HEK293T (cell line): ENCODE measurements around the gene HIVEP3.

Source experiments
- ARNT ChIP-seq: fragments of 450-650 bp; IDR thresholded peaks from 2 replicates; pipeline ENCODE4 v1.6.1; 2017; ENCODE audit warnings: mild to moderate bottlenecking
- CTBP1 ChIP-seq: fragments of 450-650 bp; IDR thresholded peaks from 2 replicates; pipeline ENCODE4 v1.6.1; 2016; ENCODE audit warnings: borderline replicate concordance
- FOXA1 ChIP-seq: fragments of 450-650 bp; IDR thresholded peaks from 2 replicates; pipeline ENCODE4 v1.6.1; 2016; ENCODE audit warnings: mild to moderate bottlenecking
- SUZ12 ChIP-seq: fragments of 450-650 bp; IDR thresholded peaks from 2 replicates; pipeline ENCODE4 v1.6.1; 2016; ENCODE audit warnings: mild to moderate bottlenecking
- TARDBP ChIP-seq: fragments of 450-650 bp; IDR thresholded peaks from 2 replicates; pipeline ENCODE4 v1.6.1; 2016
- ZNF384 ChIP-seq: fragments of 450-650 bp; IDR thresholded peaks from 2 replicates; pipeline ENCODE4 v1.6.1; 2016

GRCh38 chr1:41560931-41561330 is 357.8 kb downstream of the HIVEP3 start:
- TF ChIP-seq FOXA1: no peak
- no peak for TF ChIP-seq TARDBP
- no peak for TF ChIP-seq ZNF384
- TF ChIP-seq CTBP1: no peak
- TF ChIP-seq SUZ12: no peak
- no peak for TF ChIP-seq ARNT
